ENCODE measurements around the gene LPP. TPM values are rescaled to one million over a fixed set of nuclear protein-coding genes. Genes with fewer than 3 reads are reported as not detected.

Gene LPP
- total RNA-seq, 4 donors from 2014 or later = 207 to 592 (median 406) TPM

DNA sequence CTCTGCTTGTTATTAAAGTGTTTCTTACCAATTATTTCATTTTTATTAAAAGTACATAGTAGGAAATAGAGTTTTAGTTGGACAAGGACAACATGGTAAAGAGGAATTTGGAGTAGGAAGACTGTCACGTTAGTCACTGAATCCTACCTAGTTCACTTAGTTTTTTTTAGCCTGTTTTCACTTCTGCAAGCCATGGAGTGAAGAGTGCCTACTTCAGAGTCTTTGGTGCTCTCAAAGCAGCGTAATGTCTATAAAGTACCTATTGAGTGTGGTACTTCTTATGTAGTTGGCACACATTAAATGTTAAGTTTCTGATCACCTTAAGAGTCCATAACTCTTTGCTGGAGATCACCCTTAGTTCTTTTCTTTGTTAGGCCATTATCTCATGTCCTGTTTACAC, 78.7 kb downstream of the LPP start:
- 48 to 56% methylated on average over 2 of the region's 2 CpGs for WGBS, 2 donors (ENCODE audit: low coverage in 1 of 2)
- Histone ChIP-seq H3K4me1 (peaks cover 7 to 54% (median 26%) of the 10 kb centered on the region in 4 donors), H3K9me3 (no peaks in the 10 kb centered on the region), H3K27me3 (no peaks in the 10 kb centered on the region), H3K4me3 (no peak overlapping the region), H3K27ac (peak overlapping the region; percentile 69 to 86 (median 80)), H3K36me3 (no peaks in the 10 kb centered on the region)
- DNase-seq = no peak
- in situ Hi-C loops (cut with MboI; ENCODE audit: low pct_ligation_motif_present in 1 of 4, low pct_unique_long_range_greater_than_20kb in 1 of 4, low sequenced_read_pairs in 3 of 4) (no loop called here), intact Hi-C loops (cut with DNase I; ENCODE audit: low total_unique reads) (no loop called here)
- TF ChIP-seq POLR2AphosphoS5 (IDR thresholded peaks at IDR 0.05) (no peak), POLR2A (IDR thresholded peaks at IDR 0.05) (no peak), EP300 (IDR thresholded peaks at IDR 0.05; ENCODE audit: low read depth) (no peak)
- TF ChIP-seq, protein P1, sequence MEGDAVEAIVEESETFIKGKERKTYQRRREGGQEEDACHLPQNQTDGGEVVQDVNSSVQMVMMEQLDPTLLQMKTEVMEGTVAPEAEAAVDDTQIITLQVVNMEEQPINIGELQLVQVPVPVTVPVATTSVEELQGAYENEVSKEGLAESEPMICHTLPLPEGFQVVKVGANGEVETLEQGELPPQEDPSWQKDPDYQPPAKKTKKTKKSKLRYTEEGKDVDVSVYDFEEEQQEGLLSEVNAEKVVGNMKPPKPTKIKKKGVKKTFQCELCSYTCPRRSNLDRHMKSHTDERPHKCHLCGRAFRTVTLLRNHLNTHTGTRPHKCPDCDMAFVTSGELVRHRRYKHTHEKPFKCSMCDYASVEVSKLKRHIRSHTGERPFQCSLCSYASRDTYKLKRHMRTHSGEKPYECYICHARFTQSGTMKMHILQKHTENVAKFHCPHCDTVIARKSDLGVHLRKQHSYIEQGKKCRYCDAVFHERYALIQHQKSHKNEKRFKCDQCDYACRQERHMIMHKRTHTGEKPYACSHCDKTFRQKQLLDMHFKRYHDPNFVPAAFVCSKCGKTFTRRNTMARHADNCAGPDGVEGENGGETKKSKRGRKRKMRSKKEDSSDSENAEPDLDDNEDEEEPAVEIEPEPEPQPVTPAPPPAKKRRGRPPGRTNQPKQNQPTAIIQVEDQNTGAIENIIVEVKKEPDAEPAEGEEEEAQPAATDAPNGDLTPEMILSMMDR (IDR thresholded peaks at IDR 0.05) = no peak

DNA sequence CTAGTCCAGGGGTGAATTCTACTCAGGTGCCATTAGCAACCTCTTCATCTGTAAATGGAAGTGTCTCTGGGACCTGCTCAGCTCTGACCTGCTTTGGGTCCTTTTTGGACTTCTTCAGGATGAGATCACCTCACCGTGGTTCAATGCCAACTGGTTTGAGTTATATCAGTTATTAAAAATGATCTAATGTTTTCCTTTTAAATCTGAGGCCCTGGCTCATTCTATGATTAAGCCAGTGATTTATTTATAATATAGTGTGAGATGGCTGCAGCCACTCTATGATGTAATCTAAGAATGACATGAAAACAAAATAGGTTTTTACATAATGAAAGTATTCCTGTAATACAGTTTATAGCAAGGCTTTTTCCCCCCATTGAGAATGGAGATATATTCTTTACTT, 79.4 kb downstream of the LPP start:
- no peak for DNase-seq
- in situ Hi-C loops (cut with MboI; ENCODE audit: low pct_ligation_motif_present in 1 of 4, low pct_unique_long_range_greater_than_20kb in 1 of 4, low sequenced_read_pairs in 3 of 4) (no loop called here), intact Hi-C loops (cut with DNase I; ENCODE audit: low total_unique reads) (no loop called here)
- no peak for TF ChIP-seq EP300 (IDR thresholded peaks at IDR 0.05; ENCODE audit: low read depth)
- TF ChIP-seq POLR2A (IDR thresholded peaks at IDR 0.05) = no peak
- TF ChIP-seq, protein P1 (IDR thresholded peaks at IDR 0.05) = no peak
- TF ChIP-seq POLR2AphosphoS5 (IDR thresholded peaks at IDR 0.05) = peak in 1 of 3 donors; percentile 12
- Histone ChIP-seq H3K36me3 (no peaks in the 10 kb centered on the region), H3K9me3 (no peaks in the 10 kb centered on the region), H3K27ac (peak overlapping the region; percentile 69 to 86 (median 80)), H3K4me3 (no peak overlapping the region), H3K4me1 (peaks cover 4 to 54% (median 22%) of the 10 kb centered on the region in 4 donors), H3K27me3 (no peaks in the 10 kb centered on the region)
- 40 to 79% methylated on average over 1 of the region's 1 CpG for WGBS, 2 donors (ENCODE audit: low coverage in 1 of 2)

DNA sequence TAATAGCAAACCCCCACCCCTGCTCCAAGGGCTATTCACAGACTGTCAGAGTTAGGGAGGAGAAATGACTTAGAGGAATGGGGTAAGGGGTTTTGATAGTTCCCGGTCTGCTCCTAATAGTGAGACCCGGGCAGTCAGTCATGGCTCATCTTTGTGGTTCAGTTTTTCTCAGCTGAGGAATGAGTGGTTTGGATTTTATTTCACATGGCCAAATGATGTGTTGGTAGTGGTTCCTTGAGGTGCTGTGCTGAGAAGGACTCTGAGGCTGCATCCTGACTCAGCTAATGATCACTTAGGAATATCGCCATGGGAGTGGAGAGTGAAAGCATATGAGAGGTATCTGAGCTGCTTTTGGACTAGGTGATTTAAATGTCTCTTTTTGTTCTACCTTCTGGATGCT, 80.2 kb downstream of the LPP start:
- peaks cover 0 to 54% (median 20%) of the 10 kb centered on the region in 4 donors for H3K4me1 ChIP-seq
- no peaks in the 10 kb centered on the region for H3K9me3 ChIP-seq
- 90 to 94% methylated on average over 3 of the region's 3 CpGs for WGBS, 2 donors (ENCODE audit: low coverage in 1 of 2)
- no peak for DNase-seq
- H3K27ac ChIP-seq = peak overlapping the region; percentile 33 to 86 (median 80)
- TF ChIP-seq POLR2AphosphoS5 (IDR thresholded peaks at IDR 0.05) (no peak), EP300 (IDR thresholded peaks at IDR 0.05; ENCODE audit: low read depth) (no peak), POLR2A (IDR thresholded peaks at IDR 0.05) (no peak)
- H3K27me3 ChIP-seq = no peaks in the 10 kb centered on the region
- H3K36me3 ChIP-seq = no peaks in the 10 kb centered on the region
- in situ Hi-C loops (cut with MboI; ENCODE audit: low pct_ligation_motif_present in 1 of 4, low pct_unique_long_range_greater_than_20kb in 1 of 4, low sequenced_read_pairs in 3 of 4) = no loop called here
- intact Hi-C loops (cut with DNase I; ENCODE audit: low total_unique reads) = no loop called here
- H3K4me3 ChIP-seq = no peak overlapping the region

DNA sequence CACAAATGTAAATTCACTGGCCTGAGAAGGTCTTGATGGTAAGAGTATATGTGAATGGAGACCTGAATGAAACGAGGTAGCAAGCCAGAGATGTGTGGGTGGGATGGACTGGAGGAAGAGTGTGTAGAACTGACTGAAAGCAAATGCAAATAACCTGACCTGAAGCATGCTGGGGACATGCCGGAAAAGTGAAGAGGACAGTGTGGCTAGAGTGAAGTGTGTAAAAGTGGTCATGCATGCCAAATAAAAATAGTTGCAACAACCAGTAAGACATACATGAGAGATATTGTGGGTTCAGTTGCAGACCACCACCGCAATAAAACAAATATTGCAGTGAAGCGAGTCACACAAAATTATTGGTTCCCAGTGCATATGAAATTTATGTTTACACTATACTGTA, 82.3 kb downstream of the LPP start:
- DNase-seq = no peak
- peaks cover 0 to 57% (median 19%) of the 10 kb centered on the region in 4 donors for H3K4me1 ChIP-seq
- no peaks in the 10 kb centered on the region for H3K36me3 ChIP-seq
- no peaks in the 10 kb centered on the region for H3K27me3 ChIP-seq
- in situ Hi-C loops (cut with MboI; ENCODE audit: low pct_ligation_motif_present in 1 of 4, low pct_unique_long_range_greater_than_20kb in 1 of 4, low sequenced_read_pairs in 3 of 4) = no loop called here
- intact Hi-C loops (cut with DNase I; ENCODE audit: low total_unique reads) = no loop called here
- H3K4me3 ChIP-seq = no peak overlapping the region
- no peak overlapping the region for H3K27ac ChIP-seq
- H3K9me3 ChIP-seq = no peaks in the 10 kb centered on the region
- no peak for TF ChIP-seq POLR2AphosphoS5 (IDR thresholded peaks at IDR 0.05)
- 75 to 85% methylated on average over 4 of the region's 4 CpGs for WGBS, 2 donors (ENCODE audit: low coverage in 1 of 2)

DNA sequence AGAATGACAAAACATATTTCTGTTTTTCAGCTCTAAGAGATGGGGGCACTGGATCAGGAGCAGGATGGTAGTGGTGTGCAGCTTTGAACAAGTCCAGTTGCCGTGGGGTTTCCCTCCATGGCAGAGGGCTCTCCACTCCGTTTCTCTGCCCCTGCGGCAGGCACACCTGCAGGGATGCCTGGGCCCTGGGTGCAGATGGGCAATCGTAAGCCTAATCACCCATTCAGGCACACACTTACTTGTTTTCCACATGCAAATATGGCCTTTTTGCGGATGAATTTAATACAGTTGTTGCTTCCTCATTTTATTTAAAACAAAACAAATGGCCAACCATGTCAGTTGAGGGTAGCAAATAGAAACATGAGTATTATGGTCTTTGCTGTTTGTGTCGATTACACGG, 85.1 kb downstream of the LPP start:
- Histone ChIP-seq H3K36me3 (no peaks in the 10 kb centered on the region), H3K9me3 (no peaks in the 10 kb centered on the region), H3K27ac (peak overlapping the region in 3 of 4 donors; percentile 53 to 68 (median 67)), H3K4me1 (peaks cover 0 to 60% (median 22%) of the 10 kb centered on the region in 4 donors), H3K4me3 (no peak overlapping the region), H3K27me3 (no peaks in the 10 kb centered on the region)
- TF ChIP-seq, protein P1 (IDR thresholded peaks at IDR 0.05) = no peak
- TF ChIP-seq POLR2A (IDR thresholded peaks at IDR 0.05) (no peak), POLR2AphosphoS5 (IDR thresholded peaks at IDR 0.05) (no peak), EP300 (IDR thresholded peaks at IDR 0.05; ENCODE audit: low read depth) (no peak)
- intact Hi-C loops (cut with DNase I; ENCODE audit: low total_unique reads) = no loop called here
- no peak for DNase-seq
- 64 to 77% methylated on average over 5 to 7 of the region's 7 CpGs for WGBS, 2 donors (ENCODE audit: low coverage in 1 of 2)
- in situ Hi-C loops (cut with MboI; ENCODE audit: low pct_ligation_motif_present in 1 of 4, low pct_unique_long_range_greater_than_20kb in 1 of 4, low sequenced_read_pairs in 3 of 4) = no loop called here
